Retinal pigment epithelial cell (primary cell): ENCODE data around the gene CPEB1.
A peak's percentile ranks its signal among the peaks of the same experiment; 100 is the strongest.
"Not testable (repeated sequence)": the region's sequence is repeated elsewhere in the genome, so short reads cannot be mapped to it uniquely, and the experiment has no call there.

Experiments used
- DNase-seq: peaks from one replicate; pipeline ENCODE4 v3.0.0-alpha.2; 2010; ENCODE audit warnings: low read depth
- H3K4me3 ChIP-seq: 2 replicates; pipeline ENCODE4 v1.5.1; 2011; ENCODE audit warnings: mild to moderate bottlenecking, low read length, control low read depth, moderate library complexity
- TF ChIP-seq, protein P1 (sequence below): conservative IDR thresholded peaks from 2 replicates; pipeline ENCODE4 v1.5.1; 2011; ENCODE audit warnings: low read depth, low read length, control low read depth, inconsistent platforms

CPEB1 gene

DNA sequence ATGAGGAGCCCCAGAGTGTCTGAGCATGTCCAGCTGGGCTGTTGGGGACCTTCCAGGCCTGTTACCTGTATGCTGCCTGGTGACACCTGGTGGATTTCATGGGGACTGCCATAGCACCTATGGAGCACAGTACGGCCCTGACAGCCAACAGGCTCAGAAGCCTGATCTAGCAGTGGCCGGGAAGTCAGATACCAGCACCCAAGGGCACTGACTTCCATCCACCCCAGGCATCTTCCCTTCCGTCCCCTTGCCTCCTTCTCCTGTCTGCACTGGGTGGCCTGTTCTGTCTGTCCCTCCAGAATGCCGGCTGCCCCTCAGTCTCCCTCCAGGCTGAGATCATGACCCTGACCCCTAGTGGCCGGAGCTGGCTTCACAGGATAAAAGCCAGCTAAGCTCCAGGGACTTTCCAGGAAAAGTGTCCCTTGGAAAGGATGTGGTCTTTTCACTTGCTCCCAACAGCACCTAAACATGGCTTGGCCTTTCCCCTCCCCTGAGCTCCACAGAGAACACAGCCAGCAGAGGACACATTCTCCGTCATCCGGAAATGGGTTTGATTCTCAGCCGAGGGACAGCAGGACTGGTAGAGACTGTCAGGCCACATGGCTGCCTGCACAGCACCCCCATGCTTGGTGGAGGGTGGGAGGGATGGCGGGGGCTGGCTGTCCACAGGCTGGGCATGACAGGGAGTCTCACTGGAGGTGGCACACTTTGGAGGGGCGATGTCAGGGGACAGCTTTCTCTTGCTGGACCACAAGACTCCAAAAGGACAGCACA, 116.4 kb downstream of the CPEB1 start:
- H3K4me3 ChIP-seq = peak overlapping the region; percentile 45
- TF ChIP-seq, protein P1, sequence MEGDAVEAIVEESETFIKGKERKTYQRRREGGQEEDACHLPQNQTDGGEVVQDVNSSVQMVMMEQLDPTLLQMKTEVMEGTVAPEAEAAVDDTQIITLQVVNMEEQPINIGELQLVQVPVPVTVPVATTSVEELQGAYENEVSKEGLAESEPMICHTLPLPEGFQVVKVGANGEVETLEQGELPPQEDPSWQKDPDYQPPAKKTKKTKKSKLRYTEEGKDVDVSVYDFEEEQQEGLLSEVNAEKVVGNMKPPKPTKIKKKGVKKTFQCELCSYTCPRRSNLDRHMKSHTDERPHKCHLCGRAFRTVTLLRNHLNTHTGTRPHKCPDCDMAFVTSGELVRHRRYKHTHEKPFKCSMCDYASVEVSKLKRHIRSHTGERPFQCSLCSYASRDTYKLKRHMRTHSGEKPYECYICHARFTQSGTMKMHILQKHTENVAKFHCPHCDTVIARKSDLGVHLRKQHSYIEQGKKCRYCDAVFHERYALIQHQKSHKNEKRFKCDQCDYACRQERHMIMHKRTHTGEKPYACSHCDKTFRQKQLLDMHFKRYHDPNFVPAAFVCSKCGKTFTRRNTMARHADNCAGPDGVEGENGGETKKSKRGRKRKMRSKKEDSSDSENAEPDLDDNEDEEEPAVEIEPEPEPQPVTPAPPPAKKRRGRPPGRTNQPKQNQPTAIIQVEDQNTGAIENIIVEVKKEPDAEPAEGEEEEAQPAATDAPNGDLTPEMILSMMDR = peak; percentile 74
- peak; percentile 19 for DNase-seq

- no peak overlapping the region for H3K4me3 ChIP-seq
- TF ChIP-seq, protein P1 = no peak
- no peak for DNase-seq
These were observed 117.2 kb downstream of the CPEB1 start for GRCh38 chr15:82530006-82530405.

- H3K4me3 ChIP-seq, DNase-seq: not testable (repeated sequence)
These were observed 133.6 kb downstream of the CPEB1 start for GRCh38 chr15:82513587-82513986.

DNA sequence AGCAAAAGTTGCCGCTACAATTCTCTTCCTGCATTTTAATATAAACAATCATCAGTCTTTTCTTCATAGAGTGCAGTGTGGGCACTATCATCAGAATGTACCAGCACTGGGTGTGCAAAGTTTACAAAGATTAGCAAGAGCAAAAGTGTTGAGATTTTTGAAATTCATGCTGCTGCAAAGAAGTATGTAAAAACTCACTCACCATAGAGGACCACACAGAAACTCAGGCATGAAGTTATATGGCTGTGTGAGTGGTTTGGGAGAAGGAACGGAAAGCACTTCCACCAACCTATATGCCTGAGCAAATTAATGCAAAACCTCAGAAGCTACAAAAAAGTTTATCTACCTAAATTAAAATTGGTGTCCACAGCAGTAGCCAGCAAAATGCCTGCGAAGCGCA, 139.5 kb downstream of the CPEB1 start:
- not testable (repeated sequence) for DNase-seq, H3K4me3 ChIP-seq

DNA sequence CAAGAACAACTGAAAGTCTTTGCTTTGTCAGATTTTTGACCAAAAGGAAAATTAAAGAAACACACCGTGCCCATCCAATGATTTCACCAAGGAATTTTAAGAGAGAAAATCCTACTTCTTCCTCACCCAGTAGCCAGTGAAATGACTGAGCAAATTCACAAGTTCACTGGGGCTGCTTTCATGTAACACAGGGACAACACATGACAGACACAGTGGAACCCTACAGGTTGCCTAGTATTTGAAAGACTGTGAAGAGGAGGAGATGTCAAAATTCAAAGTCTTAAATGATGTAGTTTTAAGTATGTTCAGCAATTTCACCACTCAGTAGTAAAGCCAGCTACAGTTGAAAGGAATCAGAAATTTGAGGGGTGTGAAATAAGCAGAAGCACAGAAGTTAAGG, 140.1 kb downstream of the CPEB1 start:
- DNase-seq, H3K4me3 ChIP-seq: not testable (repeated sequence)

DNA sequence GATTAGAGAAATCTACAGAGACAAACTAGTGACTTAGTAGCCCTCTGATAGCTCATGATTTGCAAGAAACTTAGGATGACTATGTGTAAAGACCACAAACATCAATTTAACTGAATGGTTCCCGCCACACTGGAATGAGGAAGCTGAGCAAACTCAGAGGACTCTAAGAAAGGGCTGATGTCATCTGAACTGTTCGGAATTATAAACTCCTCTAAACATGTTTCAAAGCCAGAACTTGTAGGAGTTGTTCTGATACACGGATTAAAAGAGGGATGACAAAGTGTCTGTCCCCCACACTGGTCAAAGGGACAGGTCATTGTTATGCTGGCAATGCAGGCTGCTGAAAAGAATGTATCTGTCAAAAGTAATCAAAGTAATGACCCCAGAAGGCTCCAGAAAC, 141.3 kb downstream of the CPEB1 start:
- H3K4me3 ChIP-seq, DNase-seq: not testable (repeated sequence)

GRCh38 chr15:82504074-82504473, 143.1 kb downstream of the CPEB1 start:
- DNase-seq, H3K4me3 ChIP-seq: not testable (repeated sequence)

DNA sequence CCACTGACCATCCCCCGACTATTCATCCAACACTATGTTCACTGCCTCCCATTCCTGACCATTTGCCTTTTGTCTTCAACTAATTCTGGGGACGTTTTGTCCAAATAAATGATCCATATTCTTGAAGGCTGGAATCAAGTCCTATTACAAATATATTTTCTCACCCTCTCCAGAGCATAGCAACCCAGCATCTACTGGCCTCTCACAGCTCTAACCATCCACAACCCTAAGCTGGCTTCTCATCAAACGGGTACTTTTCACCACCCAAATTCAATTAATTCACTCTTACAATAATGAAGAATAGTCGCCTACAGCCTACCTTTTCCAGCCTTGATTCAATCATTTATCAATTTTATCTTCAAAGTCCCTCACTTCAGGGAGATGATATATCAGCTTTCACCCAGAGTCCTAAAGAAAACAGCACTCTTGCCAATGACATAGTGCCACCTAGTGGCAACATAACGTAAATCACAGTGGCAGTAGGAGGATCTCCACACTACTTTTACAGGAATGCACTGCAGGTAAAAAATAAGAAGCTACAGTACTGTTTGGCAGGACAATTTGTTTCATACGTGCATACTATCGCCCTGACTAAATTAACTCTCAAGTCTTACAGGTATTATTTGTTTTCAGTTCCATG, 144.3 kb downstream of the CPEB1 start:
- not testable (repeated sequence) for DNase-seq, H3K4me3 ChIP-seq
- TF ChIP-seq, protein P1 = peak; percentile 29

- not testable (repeated sequence) for H3K4me3 ChIP-seq, DNase-seq
These were observed 146.4 kb downstream of the CPEB1 start for GRCh38 chr15:82500772-82501171.

DNA sequence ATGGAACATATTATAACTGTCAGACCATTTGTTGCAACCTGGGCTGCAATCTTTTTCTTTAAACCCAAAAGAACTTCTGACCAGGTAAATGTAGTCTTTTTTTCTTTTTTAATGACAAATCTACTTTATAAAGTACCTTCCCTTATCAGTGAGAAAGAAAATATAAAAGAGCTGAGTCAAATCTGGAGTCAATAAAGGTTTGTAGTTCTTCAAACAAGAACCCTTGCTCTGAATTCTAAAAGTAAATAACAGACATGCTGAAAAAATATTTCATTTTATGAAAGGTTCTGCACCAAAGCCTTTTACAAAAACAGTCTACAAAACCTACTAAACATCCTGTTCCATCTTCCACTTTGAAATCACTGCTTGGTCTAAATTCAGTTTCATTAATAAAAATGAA, 149.2 kb downstream of the CPEB1 start:
- H3K4me3 ChIP-seq, DNase-seq: not testable (repeated sequence)
